Natural killer cell (primary cell): ENCODE results near the gene PRPF8. TPM values are rescaled to one million over a fixed set of nuclear protein-coding genes. Genes with fewer than 3 reads are reported as not detected.

Experiments
- ATAC-seq, 3 donors: fragments of 150-1000 bp in 2 of 3; fragments of 200-7000 bp in 1 of 3; cut with Tn5 transposase; 1 replicate in 1 of 3; 2 replicates in 2 of 3; pipeline ENCODE4 v1.10.0; 2021; ENCODE audit warnings: mild to moderate bottlenecking in 2 of 3, moderate library complexity in 2 of 3
- DNase-seq, 2 donors: peaks; one replicate each; pipeline versions ENCODE4 v3.0.0 to v3.0.0-alpha.2; 2013 to 2021; ENCODE audit warnings: mixed read lengths in 1 of 2
- H3K27ac ChIP-seq: one replicate; pipeline ENCODE4 v1.5.1; 2013; ENCODE audit warnings: mild to moderate bottlenecking, low read length
- H3K27me3 ChIP-seq: one replicate; pipeline ENCODE4 v1.6.1; 2013; ENCODE audit warnings: low read length; ENCODE audit not compliant: control insufficient read depth, insufficient read depth
- H3K36me3 ChIP-seq: one replicate; pipeline ENCODE4 v1.6.1; 2013; ENCODE audit warnings: low read length; ENCODE audit not compliant: control insufficient read depth, insufficient read depth
- H3K4me1 ChIP-seq: one replicate; pipeline ENCODE4 v1.6.1; 2013; ENCODE audit warnings: low read length; ENCODE audit not compliant: control insufficient read depth, insufficient read depth
- H3K4me3 ChIP-seq: one replicate; pipeline ENCODE4 v1.5.1; 2013; ENCODE audit warnings: low read length
- H3K9me3 ChIP-seq: one replicate; pipeline ENCODE4 v1.6.1; 2013; ENCODE audit warnings: low read length; ENCODE audit not compliant: control insufficient read depth, insufficient read depth
- H3K27ac Mint-ChIP-seq, 2 donors: one replicate each; pipeline ENCODE4 v1.8.0; 2022; ENCODE audit warnings: mild to moderate bottlenecking in 2 of 2, mixed read lengths in 2 of 2, moderate library complexity in 1 of 2
- H3K27me3 Mint-ChIP-seq, 2 donors: one replicate each; pipeline ENCODE4 v1.8.0; 2022; ENCODE audit warnings: low read depth in 2 of 2, mixed read lengths in 2 of 2
- H3K36me3 Mint-ChIP-seq: one replicate; pipeline ENCODE4 v1.8.0; 2022; ENCODE audit warnings: mixed read lengths
- H3K4me1 Mint-ChIP-seq, 2 donors: one replicate each; pipeline ENCODE4 v1.8.0; 2022; ENCODE audit warnings: mixed read lengths in 2 of 2
- H3K4me3 Mint-ChIP-seq: one replicate; pipeline ENCODE4 v1.8.0; 2022; ENCODE audit warnings: mild to moderate bottlenecking, moderate library complexity, mixed read lengths
- H3K9me3 Mint-ChIP-seq, 2 donors: one replicate each; pipeline ENCODE4 v1.8.0; 2022; ENCODE audit warnings: mixed read lengths in 2 of 2
- CTCF ChIP-seq: fragments of 200-600 bp; IDR thresholded peaks from one replicate; pipeline ENCODE4 v1.8.0; 2022; ENCODE audit warnings: antibody characterized with exemption
- WGBS: methylation state at CpG from one replicate; pipeline ENCODE4 v1.1.7; 2013; ENCODE audit warnings: missing lambda C conversion rate; ENCODE audit not compliant: insufficient coverage; 5-methylcytosine and 5-hydroxymethylcytosine counted together
- intact Hi-C: fragments of 100-400 bp; cut with micrococcal nuclease; formaldehyde crosslinking; loops from one replicate; pipeline ENCODE4 v1.14.2; 2022
- total RNA-seq, 4 donors: library from RNA; stranded (reverse); fragments of 120-200 nt in 1 of 4; gene quantifications; one replicate each; pipeline versions ENCODE4 v1.2.3 to v1.2.4, GENCODE V29; 2013 to 2022

Gene PRPF8
- total RNA-seq, 3 donors from 2014 or later (not counting 1 experiment from before 2014, with no cell fraction given), result 475 to 508 (median 480) TPM

- no peaks in the 10 kb centered on the region for H3K36me3 Mint-ChIP-seq
- ATAC-seq (no peak), DNase-seq (no peak)
- Histone ChIP-seq H3K36me3 (peaks cover 2% of the 10 kb centered on the region), H3K9me3 (no peaks in the 10 kb centered on the region), H3K27ac (no peak overlapping the region), H3K27me3 (no peaks in the 10 kb centered on the region), H3K4me1 (peaks cover 31% of the 10 kb centered on the region), H3K4me3 (no peak overlapping the region)
- no peaks in the 10 kb centered on the region for H3K9me3 Mint-ChIP-seq
- H3K27me3 Mint-ChIP-seq, result peaks cover under 1 to 20% of the 10 kb centered on the region in 2 donors
- peaks cover 11 to 25% of the 10 kb centered on the region in 2 donors for H3K4me1 Mint-ChIP-seq
- no peak for TF ChIP-seq CTCF
- no peak overlapping the region for H3K4me3 Mint-ChIP-seq
- 65% methylated on average over 14 of the region's 14 CpGs for WGBS
- intact Hi-C loops, result loop anchor here (5.0 kb wide), 1 partner anchor 108 kb away; the partner anchor contains the start of gene INPP5K
- H3K27ac Mint-ChIP-seq, result no peak overlapping the region
These were observed 59.6 kb downstream of the PRPF8 start for GRCh38 chr17:1625053-1625452.

GRCh38 chr17:1624650-1625049, 60.0 kb downstream of the PRPF8 start:
- H3K4me3 Mint-ChIP-seq, result no peak overlapping the region
- TF ChIP-seq CTCF, result no peak
- H3K36me3 Mint-ChIP-seq, result no peaks in the 10 kb centered on the region
- intact Hi-C loops, result loop anchor here (5.0 kb wide), 1 partner anchor 107 kb away; the partner anchor contains the start of gene INPP5K
- peaks cover 2% of the 10 kb centered on the region for H3K36me3 ChIP-seq
- H3K27me3 Mint-ChIP-seq, result peaks cover 0 to 20% of the 10 kb centered on the region in 2 donors
- no peak overlapping the region for H3K27ac ChIP-seq
- H3K4me3 ChIP-seq, result no peak overlapping the region
- H3K9me3 Mint-ChIP-seq, result no peaks in the 10 kb centered on the region
- WGBS, result 87% methylated on average over 12 of the region's 12 CpGs
- no peak overlapping the region for H3K27ac Mint-ChIP-seq
- ATAC-seq (no peak), DNase-seq (no peak)
- H3K4me1 Mint-ChIP-seq, result peaks cover 10 to 21% of the 10 kb centered on the region in 2 donors
- no peaks in the 10 kb centered on the region for H3K9me3 ChIP-seq
- no peaks in the 10 kb centered on the region for H3K27me3 ChIP-seq
- peaks cover 27% of the 10 kb centered on the region for H3K4me1 ChIP-seq

- ATAC-seq, result no peak
- H3K4me3 Mint-ChIP-seq, result no peak overlapping the region
- H3K27me3 Mint-ChIP-seq, result peaks cover 0 to 20% of the 10 kb centered on the region in 2 donors
- H3K9me3 Mint-ChIP-seq, result no peaks in the 10 kb centered on the region
- WGBS, result 91% methylated on average over 14 of the region's 14 CpGs
- no peaks in the 10 kb centered on the region for H3K9me3 ChIP-seq
- H3K36me3 Mint-ChIP-seq, result no peaks in the 10 kb centered on the region
- peaks cover 5 to 9% of the 10 kb centered on the region in 2 donors for H3K4me1 Mint-ChIP-seq
- TF ChIP-seq CTCF, result no peak
- no peak overlapping the region for H3K27ac Mint-ChIP-seq
- no peak overlapping the region for H3K27ac ChIP-seq
- intact Hi-C loops, result no loop called here
- no peak overlapping the region for H3K4me3 ChIP-seq
- peaks cover 21% of the 10 kb centered on the region for H3K4me1 ChIP-seq
- no peaks in the 10 kb centered on the region for H3K27me3 ChIP-seq
- H3K36me3 ChIP-seq, result peaks cover 2% of the 10 kb centered on the region
- no peak for DNase-seq
These were observed 61.5 kb downstream of the PRPF8 start for GRCh38 chr17:1623057-1623630.
